Measurements from ENCODE around the gene HECW1.

DNA sequence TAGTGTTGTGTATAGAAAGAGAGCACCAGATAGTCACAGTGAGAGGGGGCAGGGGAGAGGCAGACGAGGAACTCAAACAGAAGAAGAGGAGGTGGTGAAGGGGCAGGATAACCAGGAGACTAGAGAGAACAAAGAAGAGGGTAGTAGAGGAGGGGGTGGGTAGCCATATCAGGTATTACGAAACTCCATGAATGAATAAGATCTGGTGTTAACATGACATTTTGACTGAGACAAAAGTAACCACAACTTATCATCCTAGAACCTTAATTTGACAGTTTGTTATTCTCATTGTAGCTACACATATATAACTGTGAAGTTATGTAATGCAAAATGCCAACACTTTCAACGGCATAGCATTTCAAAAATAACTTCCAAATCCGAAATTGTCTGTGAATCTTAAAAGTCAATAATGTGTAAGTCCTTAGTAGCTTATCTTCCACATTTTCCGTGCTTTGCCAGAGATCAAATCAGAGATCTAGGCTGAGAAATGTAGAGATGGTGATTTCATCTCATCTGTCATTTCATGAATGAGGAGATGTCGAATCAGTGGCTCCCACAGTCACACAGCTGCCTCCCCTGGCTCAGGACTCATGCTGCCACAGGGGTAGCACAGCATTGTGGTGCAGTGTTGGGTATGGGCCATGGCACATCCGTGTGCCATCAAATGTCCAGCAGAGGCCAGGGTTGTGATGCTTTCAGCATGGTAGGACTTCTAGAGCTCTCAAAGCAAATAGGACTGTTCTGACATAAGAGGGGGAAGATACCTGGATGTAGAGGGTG lies 202.1 kb downstream of the HECW1 start:
- TF ChIP-seq, protein P1, sequence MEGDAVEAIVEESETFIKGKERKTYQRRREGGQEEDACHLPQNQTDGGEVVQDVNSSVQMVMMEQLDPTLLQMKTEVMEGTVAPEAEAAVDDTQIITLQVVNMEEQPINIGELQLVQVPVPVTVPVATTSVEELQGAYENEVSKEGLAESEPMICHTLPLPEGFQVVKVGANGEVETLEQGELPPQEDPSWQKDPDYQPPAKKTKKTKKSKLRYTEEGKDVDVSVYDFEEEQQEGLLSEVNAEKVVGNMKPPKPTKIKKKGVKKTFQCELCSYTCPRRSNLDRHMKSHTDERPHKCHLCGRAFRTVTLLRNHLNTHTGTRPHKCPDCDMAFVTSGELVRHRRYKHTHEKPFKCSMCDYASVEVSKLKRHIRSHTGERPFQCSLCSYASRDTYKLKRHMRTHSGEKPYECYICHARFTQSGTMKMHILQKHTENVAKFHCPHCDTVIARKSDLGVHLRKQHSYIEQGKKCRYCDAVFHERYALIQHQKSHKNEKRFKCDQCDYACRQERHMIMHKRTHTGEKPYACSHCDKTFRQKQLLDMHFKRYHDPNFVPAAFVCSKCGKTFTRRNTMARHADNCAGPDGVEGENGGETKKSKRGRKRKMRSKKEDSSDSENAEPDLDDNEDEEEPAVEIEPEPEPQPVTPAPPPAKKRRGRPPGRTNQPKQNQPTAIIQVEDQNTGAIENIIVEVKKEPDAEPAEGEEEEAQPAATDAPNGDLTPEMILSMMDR (IDR thresholded peaks at IDR 0.05): no peak
- TF ChIP-seq POLR2A (IDR thresholded peaks at IDR 0.05; ENCODE audit: low read depth) (no peak), POLR2AphosphoS5 (IDR thresholded peaks at IDR 0.05) (no peak)

Measured in esophagus muscularis mucosa (tissue), 3 donors.